K562 (cell line): Measurements from ENCODE around the gene KCNAB1. TPM values are rescaled to one million over a fixed set of nuclear protein-coding genes. Genes with fewer than 3 reads are reported as not detected.

Source experiments
- CTCF ChIP-seq, 3 experiments: IDR thresholded peaks in 2 of 3; conservative IDR thresholded peaks in 1 of 3; 2 replicates each; pipeline ENCODE4 v1.5.1; 2011 to 2012; ENCODE audit warnings: low read length in 3 of 3, mild to moderate bottlenecking in 3 of 3, control low read depth in 2 of 3, improper control_type of control experiment in 1 of 3, inconsistent platforms in 1 of 3, low read depth in 1 of 3, mixed read lengths in 1 of 3, moderate library complexity in 1 of 3; ENCODE audit not compliant: insufficient read depth in 2 of 3
- LARP7 ChIP-seq: fragments of 450-650 bp; IDR thresholded peaks from 2 replicates; pipeline ENCODE4 v1.6.1; 2016
- NR2F6 ChIP-seq: fragments of 450-650 bp; formaldehyde crosslinking; IDR thresholded peaks from 2 replicates; pipeline ENCODE4 v1.4.0; 2020; ENCODE audit warnings: mild to moderate bottlenecking
- NR3C1 ChIP-seq: sonication (generic); formaldehyde crosslinking; IDR thresholded peaks from 2 replicates; pipeline ENCODE4 v1.8.1; 2022; ENCODE audit warnings: missing genetic modification reagents
- NUFIP1 ChIP-seq: fragments of 450-650 bp; IDR thresholded peaks from 2 replicates; pipeline ENCODE4 v1.6.1; 2018; ENCODE audit not compliant: partially characterized antibody
- PPARD ChIP-seq: fragments of 250-450 bp; sonication (Bioruptor Pico); IDR thresholded peaks from 2 replicates; pipeline ENCODE4 v1.8.0; 2022; ENCODE audit warnings: inconsistent platforms, mild to moderate bottlenecking, moderate library complexity
- PTTG1 ChIP-seq: fragments of 450-650 bp; IDR thresholded peaks from 2 replicates; pipeline ENCODE4 v1.6.1; 2016; ENCODE audit warnings: low read depth, mild to moderate bottlenecking, missing genetic modification characterization, missing compliant biosample characterization
- RAD21 ChIP-seq, 2 experiments: fragments of 250-450 bp in 1 of 2; fragments of 450-650 bp in 1 of 2; sonication (Bioruptor Pico) in 1 of 2; formaldehyde crosslinking in 1 of 2; IDR thresholded peaks in 1 of 2; conservative IDR thresholded peaks in 1 of 2; 2 replicates each; pipeline versions ENCODE4 v1.4.0 to v1.8.0; 2020 to 2022; ENCODE audit warnings: mild to moderate bottlenecking in 2 of 2, moderate library complexity in 1 of 2
- RAD51 ChIP-seq: fragments of 450-650 bp; IDR thresholded peaks from 2 replicates; pipeline ENCODE4 v1.7.1; 2016; ENCODE audit warnings: low read depth, mild to moderate bottlenecking, borderline replicate concordance
- REST ChIP-seq, 2 experiments: fragments of 450-650 bp; formaldehyde crosslinking in 1 of 2; IDR thresholded peaks; 2 replicates each; pipeline versions ENCODE4 v1.4.0 to v1.6.1; 2014 to 2020; ENCODE audit warnings: mild to moderate bottlenecking in 2 of 2, borderline replicate concordance in 1 of 2, low read depth in 1 of 2
- SOX6 ChIP-seq: fragments of 450-650 bp; IDR thresholded peaks from 2 replicates; pipeline ENCODE4 v1.6.1; 2014; ENCODE audit warnings: mild to moderate bottlenecking
- TRIM24 ChIP-seq, 2 experiments: fragments of 450-650 bp; IDR thresholded peaks; 2 replicates each; pipeline ENCODE4 v1.6.1; 2016
- ZBTB26 ChIP-seq: fragments of 450-650 bp; formaldehyde crosslinking; IDR thresholded peaks from 2 replicates; pipeline ENCODE4 v1.4.0; 2022; ENCODE audit warnings: missing genetic modification characterization
- ZNF347 ChIP-seq: fragments of 450-650 bp; formaldehyde crosslinking; IDR thresholded peaks from 2 replicates; pipeline ENCODE4 v1.4.0; 2020; ENCODE audit warnings: low read depth, mild to moderate bottlenecking, moderate library complexity
- polyA plus RNA-seq, 8 experiments: library from polyadenylated mRNA; depleted of rRNA in 4 of 8; stranded (reverse) in 5 of 8; unstranded in 3 of 8; fragments of >200 nt; fragmentation: Nextera tagmentation in 2 of 8; fragmentation: Illumina TruSeq in 1 of 8; extraction: Ambion mirVana in 2 of 8; extraction: Trizol in 1 of 8; gene quantifications; 2 replicates each; pipeline versions ENCODE4 v1.2.1 to v1.2.3, GENCODE V29; 2011 to 2014; ENCODE audit warnings: inconsistent platforms in 1 of 8, missing spikeins in 1 of 8
- total RNA-seq, 7 experiments: library from RNA; depleted of rRNA in 6 of 7; stranded (reverse); fragments of >200 nt in 6 of 7; fragmentation: Illumina TruSeq in 2 of 7; extraction: Trizol in 2 of 7; gene quantifications; 2 replicates each; pipeline versions ENCODE4 v1.2.1 to v1.2.3, GENCODE V29; 2011 to 2021; ENCODE audit warnings: low replicate concordance in 1 of 7

KCNAB1 gene
- total and polyA plus RNA-seq, 9 of the 15 experiments (the other 6 are each of a cell fraction or from before 2014, with no cell fraction given) = 0.14 to 1.2 (median 0.51) TPM

GRCh38 chr3:156382458-156383346 lies 262.3 kb downstream of the KCNAB1 start (continued):
- TF ChIP-seq ZNF347 (no peak), PTTG1 (tag) (no peak), NUFIP1 (no peak), RAD21 (CRISPR knock-in tag; conservative IDR thresholded peaks at IDR 0.05 in 1 of 2, IDR thresholded peaks at IDR 0.05 in 1 of 2) (peak; percentile 55 to 78), ZBTB26 (CRISPR knock-in tag) (no peak), LARP7 (no peak), NR2F6 (CRISPR knock-in tag) (no peak), PPARD (CRISPR knock-in tag) (no peak), SOX6 (no peak), CTCF (IDR thresholded peaks at IDR 0.05 in 2 of 3, conservative IDR thresholded peaks at IDR 0.05 in 1 of 3; ENCODE audit: insufficient read depth in 2 of 3, low read depth in 1 of 3, low read length in 3 of 3) (peak; percentile 74 to 82 (median 77)), TRIM24 (IDR thresholded peaks at IDR 0.05) (no peak), NR3C1 (CRISPR knock-in tag) (no peak), REST (IDR thresholded peaks at IDR 0.05; ENCODE audit: borderline replicate concordance) (peak; percentile 67), REST (CRISPR knock-in tag; IDR thresholded peaks at IDR 0.05; ENCODE audit: low read depth) (no peak), RAD51 (no peak)
